CD4-positive, alpha-beta T cell treated with Interleukin-4 for 1 hour (primary cell): Measurements from ENCODE around the gene ZC3H12A.
"Not testable (repeated sequence)": the region's sequence is repeated elsewhere in the genome, so short reads cannot be mapped to it uniquely, and the experiment has no call there.

ENCODE experiments used
- DNase-seq, 2 donors: peaks; one replicate each; pipeline ENCODE4 v3.0.0-alpha.2; 2020 to 2022

The ZC3H12A gene

GRCh38 chr1:37502791-37503190, 28.4 kb downstream of the ZC3H12A start:
- DNase-seq, result not testable (repeated sequence)

- DNase-seq, result no peak
These were observed 32.4 kb downstream of the ZC3H12A start for GRCh38 chr1:37506740-37507139.

GRCh38 chr1:37509181-37509580, 34.8 kb downstream of the ZC3H12A start:
- DNase-seq, result no peak

- DNase-seq, result peak; percentile 44 to 65
These were observed 39.5 kb downstream of the ZC3H12A start for GRCh38 chr1:37513795-37514349.

- peak; percentile 83 to 85 for DNase-seq
These were observed 40.2 kb downstream of the ZC3H12A start, which contains the start of gene MEAF6 for GRCh38 chr1:37514350-37515184. TSS of gene MEAF6 (minus strand) at chr1:37514766. CDS start at chr1:37514746, 20 bp downstream.

- peak in 1 of 2 donors; percentile 9 for DNase-seq
These were observed 41.0 kb downstream of the ZC3H12A start for GRCh38 chr1:37515185-37516034.

- no peak for DNase-seq
These were observed 43.2 kb downstream of the ZC3H12A start for GRCh38 chr1:37517569-37517968.

- not testable (repeated sequence) for DNase-seq
These were observed 43.9 kb downstream of the ZC3H12A start for GRCh38 chr1:37518241-37518640.

GRCh38 chr1:37518929-37519328, 44.5 kb downstream of the ZC3H12A start:
- DNase-seq, result peak; percentile 68 to 76

- DNase-seq, result peak in 1 of 2 donors; percentile 6
These were observed 45.2 kb downstream of the ZC3H12A start for GRCh38 chr1:37519613-37520012.

- not testable (repeated sequence) for DNase-seq
These were observed 55.5 kb downstream of the ZC3H12A start for GRCh38 chr1:37529888-37530287.

GRCh38 chr1:37532418-37533156, 58.2 kb downstream of the ZC3H12A start:
- not testable (repeated sequence) for DNase-seq

GRCh38 chr1:37533317-37534093, 59.1 kb downstream of the ZC3H12A start:
- DNase-seq, result no peak
